ENCODE measurements around the gene N4BP2L1.

DNA sequence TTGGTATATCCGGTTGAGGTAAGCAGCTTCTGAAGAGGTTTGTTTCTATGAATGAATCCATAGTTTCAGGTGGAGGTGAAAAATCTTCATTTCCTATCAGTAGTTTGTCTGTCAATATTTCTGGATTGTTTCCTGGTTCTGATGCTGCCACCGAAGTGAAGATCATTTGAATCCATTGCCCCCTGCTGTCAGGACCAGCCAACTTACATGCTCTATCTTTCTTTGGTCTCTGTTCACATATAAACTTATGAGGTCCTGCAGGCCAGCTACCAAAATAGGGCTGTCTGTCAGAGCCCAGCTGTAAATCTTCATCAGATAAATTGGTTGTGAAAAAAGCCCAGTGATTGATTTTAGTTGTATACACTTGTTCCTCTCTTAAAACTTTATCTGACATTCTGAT lies 15.2 kb upstream of the N4BP2L1 start:
- TF ChIP-seq, protein P1, sequence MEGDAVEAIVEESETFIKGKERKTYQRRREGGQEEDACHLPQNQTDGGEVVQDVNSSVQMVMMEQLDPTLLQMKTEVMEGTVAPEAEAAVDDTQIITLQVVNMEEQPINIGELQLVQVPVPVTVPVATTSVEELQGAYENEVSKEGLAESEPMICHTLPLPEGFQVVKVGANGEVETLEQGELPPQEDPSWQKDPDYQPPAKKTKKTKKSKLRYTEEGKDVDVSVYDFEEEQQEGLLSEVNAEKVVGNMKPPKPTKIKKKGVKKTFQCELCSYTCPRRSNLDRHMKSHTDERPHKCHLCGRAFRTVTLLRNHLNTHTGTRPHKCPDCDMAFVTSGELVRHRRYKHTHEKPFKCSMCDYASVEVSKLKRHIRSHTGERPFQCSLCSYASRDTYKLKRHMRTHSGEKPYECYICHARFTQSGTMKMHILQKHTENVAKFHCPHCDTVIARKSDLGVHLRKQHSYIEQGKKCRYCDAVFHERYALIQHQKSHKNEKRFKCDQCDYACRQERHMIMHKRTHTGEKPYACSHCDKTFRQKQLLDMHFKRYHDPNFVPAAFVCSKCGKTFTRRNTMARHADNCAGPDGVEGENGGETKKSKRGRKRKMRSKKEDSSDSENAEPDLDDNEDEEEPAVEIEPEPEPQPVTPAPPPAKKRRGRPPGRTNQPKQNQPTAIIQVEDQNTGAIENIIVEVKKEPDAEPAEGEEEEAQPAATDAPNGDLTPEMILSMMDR (IDR thresholded peaks at IDR 0.05), result peak in 1 of 3 experiments; percentile 28
- no peak for TF ChIP-seq POLR2A (IDR thresholded peaks at IDR 0.05)
- no peak for TF ChIP-seq POLR2AphosphoS5 (IDR thresholded peaks at IDR 0.05; ENCODE audit: insufficient read depth in 1 of 2, low read depth in 1 of 2)
